Fibroblast of lung (primary cell): ENCODE data around the gene SMKR1.

Source experiments
- CTCF ChIP-seq, 2 donors: IDR thresholded peaks in 1 of 2; conservative IDR thresholded peaks in 1 of 2; 1 replicate in 1 of 2; 2 replicates in 1 of 2; pipeline ENCODE4 v1.5.1; 2011 to 2012; ENCODE audit warnings: low read length in 2 of 2, control low read depth in 1 of 2, inconsistent platforms in 1 of 2, low read depth in 1 of 2, mild to moderate bottlenecking in 1 of 2
- EZH2 ChIP-seq: IDR thresholded peaks from 2 replicates; pipeline ENCODE4 v1.5.1; 2012; ENCODE audit warnings: low read length, control low read depth, mild to moderate bottlenecking; ENCODE audit errors: missing control alignments

DNA sequence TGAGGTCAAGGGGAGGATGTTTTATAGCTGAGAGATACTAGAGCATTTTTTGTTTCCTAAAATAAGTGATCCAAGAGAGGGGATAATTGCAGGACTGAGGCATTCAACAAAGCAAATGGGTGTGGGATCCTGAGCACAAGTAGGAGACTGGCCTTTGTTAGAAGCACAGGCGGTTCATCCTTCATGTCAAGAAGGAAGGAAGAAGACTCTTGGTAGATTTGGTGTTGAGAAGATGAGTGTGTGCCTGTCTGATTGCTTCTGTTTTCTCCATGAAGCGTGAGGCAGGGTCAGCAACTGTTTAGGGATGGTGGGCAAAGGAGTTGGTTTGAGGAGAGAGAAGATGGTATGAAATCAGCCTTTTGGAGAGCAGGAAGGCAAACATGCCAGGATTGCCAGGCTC lies 40.5 kb upstream of the SMKR1 start:
- TF ChIP-seq CTCF (conservative IDR thresholded peaks at IDR 0.05 in 1 of 2, IDR thresholded peaks at IDR 0.05 in 1 of 2; ENCODE audit: low read depth in 1 of 2, low read length in 2 of 2) (no peak), EZH2 (no peak)
